GM15510 (cell line): ENCODE data around the gene FRMD3.

Source experiments
- POLR2A ChIP-seq: IDR thresholded peaks from 3 replicates; pipeline ENCODE4 v1.6.1; 2011; ENCODE audit warnings: borderline replicate concordance; ENCODE audit not compliant: insufficient read length; ENCODE audit errors: extremely low read depth

The FRMD3 gene

DNA sequence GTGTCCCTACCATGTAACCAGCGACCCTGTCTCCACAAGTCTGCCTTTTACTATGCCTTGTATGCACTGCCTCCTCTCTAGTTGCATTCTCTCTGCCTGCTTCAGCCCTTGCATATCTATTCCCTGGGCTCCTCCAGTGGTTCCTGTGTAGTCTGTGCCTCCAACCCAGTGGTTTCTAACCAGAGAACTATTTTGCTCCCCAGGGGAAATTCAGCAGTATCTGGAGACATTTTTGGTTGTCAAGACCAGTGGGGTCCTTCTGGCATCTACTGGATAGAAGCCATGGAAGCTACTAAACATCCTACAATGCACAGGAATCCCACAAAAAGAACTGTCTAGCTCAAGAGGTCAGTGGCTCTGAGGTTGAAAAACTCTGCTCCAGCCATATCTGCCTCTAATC is 251.2 kb downstream of the FRMD3 start:
- TF ChIP-seq POLR2A, result no peak

DNA sequence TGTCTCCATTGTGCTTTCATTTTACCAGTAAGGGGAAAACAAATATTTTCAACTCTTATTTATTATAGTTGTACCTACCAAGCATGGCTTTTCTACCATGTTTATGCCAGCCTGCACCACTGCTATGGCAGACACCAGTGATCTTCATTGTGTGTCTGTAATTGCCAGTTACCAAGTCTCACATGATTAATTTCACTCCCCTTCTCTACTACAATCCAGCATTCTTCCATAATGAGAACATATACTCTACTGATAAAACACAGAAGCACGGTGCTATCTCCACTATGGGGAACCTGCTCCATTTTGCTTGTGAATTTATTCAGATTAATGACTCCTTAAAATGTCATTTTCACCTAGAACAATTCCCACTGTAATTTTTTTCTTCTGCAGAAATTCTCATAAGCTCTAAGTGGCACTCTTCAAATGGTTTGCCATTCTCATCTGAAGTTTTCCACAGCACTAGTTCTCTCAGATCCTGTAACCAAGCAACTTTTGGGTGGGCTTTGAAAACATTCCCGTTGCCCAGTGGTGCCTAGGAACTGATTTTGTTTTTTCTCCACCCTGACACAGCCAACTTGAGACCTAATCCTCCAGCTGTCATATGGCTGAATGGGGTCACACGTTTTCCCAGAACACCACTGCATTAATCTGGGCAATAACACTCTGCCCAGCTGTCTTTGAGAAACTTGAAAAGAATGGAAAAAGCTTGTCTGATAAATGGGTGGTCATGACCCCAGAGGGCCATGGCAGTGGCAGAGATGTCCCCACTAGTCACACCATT is 252.6 kb downstream of the FRMD3 start:
- no peak for TF ChIP-seq POLR2A

DNA sequence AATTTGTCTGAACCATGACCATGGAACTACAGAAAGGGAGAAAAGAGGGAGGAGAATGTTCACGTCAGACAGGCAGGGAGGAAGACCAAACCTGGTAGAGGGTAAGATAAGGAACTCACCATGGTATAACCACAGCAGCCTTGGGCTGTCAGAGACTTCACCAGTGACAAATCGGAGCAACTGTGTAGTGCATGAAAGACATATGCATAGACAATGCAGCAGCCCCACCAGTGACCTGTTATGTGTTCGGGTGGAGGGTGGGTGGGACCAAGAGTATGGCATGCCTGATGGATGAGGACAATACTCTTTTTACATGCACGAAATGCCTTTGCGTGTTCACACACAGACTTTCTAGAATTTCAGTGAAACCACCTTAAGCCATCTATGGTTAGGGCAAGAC is 253.5 kb downstream of the FRMD3 start:
- TF ChIP-seq POLR2A, result no peak

DNA sequence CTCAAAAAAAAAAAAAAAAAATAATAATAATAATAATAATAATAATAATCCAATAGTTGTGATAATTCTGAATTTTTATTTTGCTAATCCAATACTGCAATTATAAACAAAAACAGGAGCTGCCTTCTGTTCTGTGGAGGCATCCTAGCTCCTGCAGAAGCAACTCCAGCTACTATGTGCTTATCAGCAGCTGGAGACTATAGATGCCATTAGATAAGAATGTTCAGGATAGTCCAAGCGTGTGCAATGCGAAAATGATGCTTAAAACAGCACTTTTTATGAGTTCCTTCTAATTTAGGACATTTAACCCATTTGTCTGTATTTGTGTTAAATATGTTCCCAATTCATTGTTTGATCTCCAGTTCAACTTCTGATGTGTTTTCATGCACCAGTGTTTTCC is 254.7 kb downstream of the FRMD3 start:
- no peak for TF ChIP-seq POLR2A

DNA sequence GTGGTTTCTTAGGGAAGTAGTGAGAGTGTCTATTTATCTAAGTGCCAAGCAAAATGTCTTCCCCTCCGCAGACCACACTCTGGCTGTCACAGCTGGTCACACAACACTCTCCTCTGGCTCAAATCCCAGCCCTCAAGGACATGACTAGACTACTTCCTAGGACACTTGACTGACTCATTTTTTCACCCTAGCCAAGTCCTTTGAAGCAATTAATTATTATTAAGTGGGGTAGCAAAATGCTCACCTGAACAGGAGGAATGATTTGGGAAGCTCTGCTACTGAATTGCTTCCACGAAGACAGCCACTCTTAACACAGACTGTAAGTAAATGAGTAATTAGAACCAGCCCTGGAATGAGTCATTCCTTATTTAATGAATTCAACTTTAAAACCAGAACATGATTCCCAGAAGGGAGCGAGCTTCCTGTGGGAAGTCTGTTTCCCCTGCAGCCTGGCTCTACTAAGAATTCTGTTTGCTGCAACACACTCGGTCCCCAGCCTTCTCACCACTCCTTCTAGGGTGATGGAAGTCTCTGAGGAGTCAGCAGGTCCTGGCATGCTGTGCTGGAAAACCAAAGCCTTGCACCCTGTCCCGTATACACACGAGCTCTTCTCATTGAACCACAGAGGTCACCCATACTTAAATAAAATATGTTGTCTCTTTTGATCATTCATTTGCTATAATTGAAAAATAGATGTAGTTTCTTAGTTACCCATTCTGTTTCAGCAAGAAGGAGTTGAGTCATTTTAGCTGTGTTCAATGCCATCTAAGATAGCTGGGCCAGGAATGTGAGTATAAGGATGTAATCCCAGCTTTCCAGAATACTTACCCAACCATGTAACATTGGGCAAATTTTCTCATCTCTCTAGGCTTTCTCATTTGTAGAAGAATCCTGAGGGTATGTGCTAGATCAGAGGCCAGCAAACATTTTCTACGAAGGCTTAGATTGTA is 256.6 kb downstream of the FRMD3 start:
- TF ChIP-seq POLR2A, result no peak

DNA sequence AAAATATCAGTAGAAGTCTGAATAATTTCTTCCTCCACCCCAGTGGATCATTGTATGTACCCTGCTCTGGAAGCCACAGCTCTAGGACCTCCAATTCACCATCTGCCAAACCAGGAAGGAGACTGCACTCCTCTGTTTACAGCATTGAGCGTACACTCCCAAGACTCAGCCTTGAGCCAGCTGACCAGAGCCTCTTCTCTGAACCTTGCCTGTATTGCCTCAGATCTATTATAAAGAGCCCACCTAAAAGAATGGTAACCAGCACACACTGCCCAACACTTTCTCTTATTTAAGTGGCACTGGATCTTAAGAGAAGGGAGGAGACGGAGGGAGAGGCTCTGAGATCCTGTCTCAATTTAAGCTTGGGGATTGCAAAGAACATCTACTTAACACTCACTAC is 257.4 kb downstream of the FRMD3 start:
- TF ChIP-seq POLR2A, result no peak

DNA sequence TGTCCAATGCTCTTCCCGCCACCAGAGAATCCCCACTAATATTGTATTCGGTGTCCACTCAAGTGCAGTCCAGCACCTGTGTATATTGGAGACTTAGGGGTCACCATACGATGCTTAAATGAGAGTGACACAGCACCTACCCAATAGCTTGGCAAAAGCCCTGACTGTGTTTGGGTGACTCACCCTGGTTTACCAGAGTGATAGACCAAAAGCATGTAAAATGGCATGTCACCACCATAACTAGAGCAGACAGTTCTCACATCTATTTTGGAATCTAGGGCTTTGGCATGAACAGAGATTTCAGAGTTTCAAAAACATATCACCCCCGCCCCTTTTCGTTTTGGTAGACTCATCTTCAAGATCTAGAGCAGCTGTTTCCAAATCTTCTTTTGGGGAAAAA is 257.9 kb downstream of the FRMD3 start:
- TF ChIP-seq POLR2A, result no peak

DNA sequence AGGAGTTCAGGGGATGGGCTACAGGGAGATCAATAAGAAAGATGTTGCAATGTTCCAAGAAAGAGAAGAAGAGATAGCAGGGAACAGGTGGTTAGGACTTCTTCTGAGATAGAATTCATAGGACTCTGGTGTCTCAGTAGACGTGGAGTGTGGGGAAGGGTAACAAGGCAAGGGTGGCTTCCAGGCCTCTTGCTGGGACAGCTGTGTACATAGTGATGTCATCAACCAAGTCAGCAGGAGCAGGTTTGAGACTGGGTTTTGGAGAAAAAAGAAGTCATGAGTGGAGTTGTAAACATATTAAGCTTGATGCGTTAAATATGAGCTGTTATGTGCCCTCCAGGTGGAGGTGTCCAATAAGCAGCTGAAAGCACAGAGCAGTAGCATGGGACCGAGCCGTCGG is 263.4 kb downstream of the FRMD3 start:
- TF ChIP-seq POLR2A, result no peak

DNA sequence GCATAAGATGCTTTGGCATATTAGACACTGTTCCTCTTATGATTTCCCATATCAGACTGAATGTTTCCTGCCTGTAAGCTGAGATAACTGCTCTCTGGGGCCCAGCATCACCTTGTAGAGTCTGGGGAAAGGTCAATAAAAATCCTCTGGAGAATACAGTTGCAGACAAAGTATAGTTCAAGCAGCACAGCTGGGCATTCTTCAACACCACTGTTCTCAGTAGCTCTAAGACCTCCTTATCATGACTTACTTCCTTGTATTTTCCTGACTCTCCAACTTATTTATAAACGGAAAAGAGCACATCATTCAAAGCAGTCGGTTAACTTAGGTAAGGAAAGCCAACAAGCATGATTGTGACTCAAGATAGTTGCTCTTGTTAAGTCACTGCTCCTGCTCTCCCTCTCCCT is 266.5 kb downstream of the FRMD3 start:
- no peak for TF ChIP-seq POLR2A

DNA sequence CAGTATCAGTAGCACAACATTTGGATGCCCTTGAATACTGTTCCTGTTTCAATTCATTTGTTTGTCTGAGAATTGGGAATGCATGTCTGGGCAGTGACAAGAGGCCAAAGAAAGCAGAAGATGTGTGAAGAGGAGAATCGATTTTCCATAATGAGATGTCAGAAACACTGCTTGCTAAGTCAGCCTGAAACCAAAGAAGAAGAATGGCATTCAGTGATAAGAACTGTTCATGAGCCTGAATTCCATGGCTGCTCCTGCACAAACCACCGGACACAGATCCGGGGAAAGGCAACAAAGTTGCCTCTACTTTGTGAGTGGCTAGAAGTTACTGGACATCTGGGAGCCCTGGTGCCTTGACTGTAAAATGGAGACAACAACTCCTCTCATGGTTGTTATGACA is 268.1 kb downstream of the FRMD3 start:
- no peak for TF ChIP-seq POLR2A

DNA sequence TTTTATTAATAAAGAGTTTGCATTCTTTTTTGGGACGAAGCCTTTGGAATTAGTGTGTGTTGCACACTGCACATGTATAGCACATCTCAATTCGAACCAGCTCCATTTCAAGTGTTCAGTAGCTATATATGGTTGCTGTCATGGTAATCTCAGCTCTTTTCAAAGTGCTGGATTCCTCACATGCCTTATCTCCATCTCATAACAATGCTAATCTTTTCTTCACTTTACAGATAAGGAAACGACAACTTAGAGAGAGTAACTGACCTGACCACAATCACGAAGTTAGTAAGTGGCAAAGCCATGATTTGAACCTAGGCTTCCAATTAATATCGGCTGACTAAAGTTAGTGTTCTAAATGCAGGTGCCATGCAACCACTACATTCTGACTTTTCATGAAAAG is 270.5 kb downstream of the FRMD3 start:
- TF ChIP-seq POLR2A, result no peak

DNA sequence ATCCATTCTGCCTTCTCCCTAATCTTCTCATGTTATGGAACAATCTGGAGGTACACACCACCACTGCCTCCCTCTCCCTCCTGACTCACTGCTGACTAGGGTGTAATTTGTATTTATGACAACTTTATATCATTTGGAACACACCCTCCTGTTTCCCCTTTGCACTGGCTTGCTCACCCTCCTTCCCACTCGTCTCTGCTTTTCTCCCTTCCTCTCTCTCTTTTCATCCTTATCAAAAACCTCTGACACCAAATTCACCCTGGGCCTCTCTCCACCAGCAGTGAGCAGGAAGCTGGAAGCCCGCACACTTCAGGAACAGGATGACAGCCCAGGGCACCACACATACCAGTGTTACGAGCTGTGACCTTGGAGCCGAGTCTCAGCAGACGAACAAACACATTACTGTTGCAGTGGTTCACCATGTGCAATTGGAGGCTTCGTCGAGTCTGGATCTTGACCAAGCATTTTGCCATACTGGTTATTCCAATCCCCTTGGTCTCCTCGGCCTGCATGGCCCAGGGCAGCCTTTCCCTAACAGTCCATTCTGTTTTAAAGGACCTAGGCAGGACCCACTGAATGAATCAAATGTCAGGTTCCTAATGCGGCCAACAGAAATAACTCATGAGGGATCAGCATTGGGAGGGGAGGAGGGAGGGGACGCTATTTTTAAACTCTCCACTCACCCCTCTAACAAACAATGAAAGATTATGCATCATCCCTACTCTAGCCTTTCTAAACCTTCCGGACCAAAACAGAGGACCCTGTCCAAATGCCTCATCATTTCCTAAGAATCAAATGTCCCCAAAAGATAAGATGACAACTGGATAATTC is 271.3 kb downstream of the FRMD3 start:
- TF ChIP-seq POLR2A, result no peak

DNA sequence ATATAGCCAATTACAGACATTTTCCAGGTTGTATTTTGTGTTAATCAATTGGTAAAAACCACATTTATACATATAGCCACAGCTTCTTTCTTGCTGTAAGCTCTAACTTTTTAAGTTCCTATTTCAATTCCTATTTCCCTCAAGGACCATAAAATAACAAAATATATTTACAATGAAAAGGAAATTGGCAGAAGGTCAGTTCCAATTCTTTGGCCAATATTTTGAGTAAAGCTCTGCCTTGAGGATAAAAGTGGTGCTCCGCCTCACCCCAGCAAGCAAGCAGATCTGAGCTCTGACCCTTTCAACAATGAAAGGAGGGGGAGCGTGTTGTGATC is 271.9 kb downstream of the FRMD3 start:
- TF ChIP-seq POLR2A, result no peak

DNA sequence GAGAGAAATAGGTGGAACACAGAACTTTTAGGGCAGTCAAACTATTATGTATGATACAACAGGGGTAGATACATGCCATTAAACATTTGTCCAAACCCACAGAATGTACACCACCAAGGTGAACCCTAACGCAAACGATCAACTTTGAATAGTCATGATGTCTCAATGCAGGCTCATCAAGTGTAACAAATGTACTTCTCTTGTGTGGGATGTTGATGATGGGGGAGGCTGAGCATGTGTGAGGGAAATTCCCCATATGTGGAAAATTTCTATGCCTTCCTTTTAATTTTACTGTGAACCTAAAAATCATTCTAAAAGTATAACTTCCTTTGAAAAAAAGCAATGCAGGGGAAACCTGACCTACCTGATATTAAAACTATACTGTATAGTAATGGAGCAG is 273.9 kb downstream of the FRMD3 start:
- TF ChIP-seq POLR2A, result no peak

DNA sequence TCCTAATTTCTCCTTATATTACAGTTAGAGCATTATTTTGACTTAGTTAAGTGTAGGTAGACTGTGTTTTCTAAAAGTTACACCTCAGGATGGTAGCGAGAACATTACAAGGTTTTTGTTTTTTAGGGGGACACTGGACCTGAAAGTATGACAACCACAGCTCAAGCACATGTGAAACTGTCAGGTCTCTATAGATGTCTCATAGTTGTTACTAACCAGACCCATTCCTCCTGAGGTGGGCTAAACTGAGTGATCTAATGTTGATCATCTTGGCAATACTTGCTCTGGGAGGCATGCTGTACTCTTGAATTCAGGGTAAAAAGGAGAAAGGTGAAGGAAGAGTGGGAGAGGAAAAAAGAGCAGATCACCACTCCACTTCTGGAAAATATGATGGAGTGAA is 278.6 kb downstream of the FRMD3 start:
- TF ChIP-seq POLR2A, result no peak
